GM21381 (cell line): Measurements from ENCODE around the gene NR3C2.
"Not testable (repeated sequence)": the region's sequence is repeated elsewhere in the genome, so short reads cannot be mapped to it uniquely, and the experiment has no call there.

Experiments
- ATAC-seq: cut with Tn5 transposase; IDR thresholded peaks from one replicate; pipeline ENCODE4 v1.9.1; 2021; ENCODE audit warnings: mild to moderate bottlenecking, moderate library complexity; ENCODE audit not compliant: unreplicated experiment

The NR3C2 gene

GRCh38 chr4:148182230-148182911, 259.8 kb downstream of the NR3C2 start:
- no peak for ATAC-seq

DNA sequence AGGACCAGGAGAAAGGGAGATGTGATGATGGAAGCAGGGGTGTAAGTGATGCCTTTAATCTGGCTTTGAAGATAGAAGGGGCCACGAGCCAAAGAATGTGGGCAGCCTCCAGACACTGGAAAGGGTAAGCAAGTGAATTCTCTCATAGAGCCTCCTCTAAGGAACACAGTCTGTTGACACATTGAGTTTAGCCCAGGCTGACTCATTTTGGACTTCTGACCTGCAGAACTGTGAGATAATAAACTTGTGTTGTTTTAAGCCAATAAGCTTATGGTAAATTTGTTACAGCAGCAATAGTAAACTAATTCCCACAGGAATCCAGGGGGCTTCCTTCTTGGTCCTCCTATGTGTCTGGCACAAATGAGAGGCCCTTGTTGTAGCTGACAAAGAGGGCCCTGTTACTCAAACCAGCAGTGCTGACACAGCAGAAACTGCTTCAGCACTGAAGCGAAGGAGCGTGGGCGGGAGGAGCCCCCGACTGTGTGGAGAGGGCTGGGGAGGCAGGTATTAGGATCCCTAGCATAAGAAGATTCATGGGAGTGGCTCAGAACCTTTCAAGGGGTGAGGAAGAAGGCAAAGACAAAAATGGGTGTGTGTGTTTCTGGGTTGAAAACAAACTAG, 268.7 kb downstream of the NR3C2 start:
- ATAC-seq, result no peak

DNA sequence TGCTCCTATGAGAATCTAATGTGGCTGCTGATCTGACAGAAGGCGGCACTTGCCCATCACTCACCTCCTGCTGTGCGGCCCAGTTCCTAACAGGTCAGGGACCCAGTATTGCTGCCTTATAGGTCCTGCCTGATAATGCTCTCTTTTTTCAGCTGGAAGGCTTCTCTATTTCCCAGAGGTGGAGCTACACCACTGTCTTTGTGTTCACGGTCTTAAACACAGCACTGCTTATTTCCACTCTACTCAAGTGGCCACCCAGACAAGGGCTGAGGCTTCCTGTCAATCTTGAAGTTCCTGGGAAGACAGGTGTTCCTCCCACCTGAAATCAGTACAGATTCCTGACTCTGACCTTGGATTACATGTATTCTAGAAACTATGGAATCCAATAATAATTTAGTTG, 270.6 kb downstream of the NR3C2 start:
- no peak for ATAC-seq

DNA sequence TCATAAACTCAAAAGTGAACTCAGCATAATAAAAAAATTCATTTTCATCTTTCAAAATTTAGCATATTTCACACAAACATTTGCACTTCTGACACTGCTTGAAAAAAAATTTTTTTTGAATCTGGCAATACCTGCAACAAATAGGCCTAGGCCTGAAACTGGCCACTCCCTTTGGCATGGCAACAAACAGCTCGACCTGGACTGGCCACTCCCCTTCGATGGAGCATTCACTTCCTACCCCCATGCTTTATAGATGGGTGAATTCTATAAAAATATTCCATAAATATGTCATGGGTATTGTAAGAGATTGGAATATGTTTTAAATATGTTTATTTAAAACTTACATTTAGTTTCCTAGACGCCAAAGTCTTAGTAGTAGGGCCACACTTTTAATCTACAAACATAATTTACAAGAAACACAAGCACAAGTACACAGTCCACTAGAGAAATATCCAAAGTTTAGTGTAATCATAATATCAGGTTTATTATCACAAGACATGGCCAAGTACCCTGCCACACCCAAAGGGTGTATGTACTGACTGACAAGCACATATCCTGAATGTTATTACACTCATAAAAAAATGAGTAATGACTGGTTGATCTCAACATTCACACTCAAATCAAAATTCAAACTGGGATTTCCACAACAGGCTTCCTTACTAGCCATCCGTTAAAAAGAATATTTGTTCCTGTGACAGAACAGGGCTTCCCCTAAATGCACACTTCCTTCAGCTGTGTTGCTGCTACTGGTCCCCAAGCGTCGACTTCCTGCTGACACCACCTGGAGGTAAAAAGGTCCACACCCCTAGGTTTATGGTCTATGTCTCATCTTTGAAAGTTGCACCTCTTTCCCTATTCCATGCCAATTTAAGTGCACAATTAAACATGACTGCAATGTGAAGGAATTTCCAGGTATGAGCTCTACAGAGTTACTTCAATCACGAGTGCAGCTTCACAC, 271.5 kb downstream of the NR3C2 start:
- ATAC-seq, result no peak

DNA sequence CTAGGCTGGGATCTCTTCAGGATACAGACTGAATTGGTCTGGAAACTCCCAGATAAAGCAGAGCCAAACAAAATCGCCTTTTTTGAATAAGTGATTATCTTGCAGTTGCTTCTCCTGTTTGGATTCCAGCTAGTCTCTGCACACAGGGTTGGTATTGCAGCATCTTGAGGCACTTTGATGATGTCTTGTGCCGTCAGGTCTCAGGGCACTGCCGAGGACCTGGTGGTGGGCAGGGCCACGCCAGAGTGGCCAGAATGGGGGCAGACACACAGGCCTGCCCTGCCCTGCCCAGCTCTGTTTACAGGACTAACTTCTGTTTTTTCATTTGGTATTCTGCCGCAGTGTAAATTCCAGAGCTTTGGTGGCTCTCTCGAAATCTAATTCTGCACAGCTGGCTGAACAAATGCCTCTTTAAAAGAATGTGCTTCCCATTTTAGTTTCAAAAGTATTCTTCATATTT, 276.1 kb downstream of the NR3C2 start:
- no peak for ATAC-seq

- ATAC-seq, result no peak
Observed at GRCh38 chr4:148164557-148164956, 277.7 kb downstream of the NR3C2 start.

DNA sequence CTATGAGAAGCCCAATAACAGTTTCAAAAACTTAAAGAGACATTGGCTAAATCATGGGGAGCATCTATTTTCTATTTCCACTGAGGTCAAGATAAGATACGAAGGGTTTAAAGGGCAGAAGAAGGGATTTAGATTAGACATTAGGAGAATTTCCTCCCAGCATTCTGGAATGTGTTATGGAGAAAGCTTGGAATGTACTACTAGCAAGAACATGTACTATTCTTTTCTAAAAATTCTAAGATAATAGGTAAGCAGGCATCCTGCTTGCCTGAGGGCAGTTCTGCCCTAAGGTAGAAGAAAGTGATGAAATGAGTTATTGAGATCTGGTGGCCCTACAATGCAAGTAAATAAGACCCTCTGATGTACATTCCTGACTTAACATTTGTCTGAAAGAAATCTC, 279.2 kb downstream of the NR3C2 start:
- no peak for ATAC-seq

DNA sequence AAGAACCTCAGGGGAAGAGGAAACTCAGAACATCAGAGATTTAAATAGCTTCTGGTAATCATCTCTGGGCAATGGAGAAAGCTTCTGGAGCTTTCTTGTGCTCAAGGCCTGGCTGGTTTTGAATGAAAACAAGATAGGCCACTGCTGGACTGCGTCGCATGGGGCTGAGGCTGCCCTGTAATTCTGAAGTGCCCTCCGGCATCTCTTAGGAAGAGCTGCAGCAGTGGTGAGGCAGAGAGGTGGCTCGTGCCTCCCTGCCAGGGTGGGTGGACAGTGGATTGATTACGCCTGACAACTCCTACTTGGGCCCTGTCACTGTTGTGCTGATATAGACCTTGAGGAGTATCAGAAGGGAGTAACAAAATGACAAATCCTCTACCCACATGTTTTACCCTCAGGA, 279.7 kb downstream of the NR3C2 start:
- no peak for ATAC-seq

GRCh38 chr4:148161601-148162000, 280.6 kb downstream of the NR3C2 start:
- no peak for ATAC-seq

DNA sequence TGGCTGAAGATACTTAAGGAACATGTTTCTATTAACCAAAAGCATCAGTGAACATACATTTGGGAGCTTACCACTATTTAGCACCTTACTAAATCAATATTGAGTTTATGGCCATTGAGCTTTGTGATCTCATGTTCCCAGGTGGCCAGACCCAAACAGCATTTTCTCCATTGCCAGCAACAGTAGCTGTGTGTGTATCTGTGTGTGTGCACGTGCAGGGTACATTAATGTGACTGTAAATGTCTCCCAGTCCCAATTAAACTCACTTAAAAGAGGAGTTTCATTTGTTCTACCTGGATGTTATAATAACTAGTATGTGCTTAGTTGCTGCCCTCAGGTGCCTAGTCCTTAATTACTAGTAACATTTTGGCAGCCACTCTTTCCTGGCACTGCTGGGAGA, 282.4 kb downstream of the NR3C2 start:
- ATAC-seq, result no peak

DNA sequence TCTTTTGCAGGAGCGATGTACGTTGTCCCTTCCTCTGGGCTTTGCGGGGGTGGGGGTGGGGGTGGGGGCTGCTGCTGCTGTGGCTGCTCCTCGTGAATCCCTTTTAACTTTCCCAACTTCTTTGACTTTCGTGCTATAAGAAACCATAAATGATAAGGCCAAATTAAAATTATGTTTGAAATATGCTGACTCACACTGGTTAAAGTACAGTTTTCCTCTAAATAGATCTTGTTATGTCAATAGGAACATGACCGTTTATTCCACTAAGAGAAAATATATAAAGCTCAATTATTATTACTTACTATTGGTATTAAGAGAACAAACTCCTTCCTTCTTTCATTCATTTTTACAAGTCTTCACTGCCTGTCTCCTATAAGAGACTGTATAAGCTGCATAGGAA, 287.4 kb downstream of the NR3C2 start:
- no peak for ATAC-seq

DNA sequence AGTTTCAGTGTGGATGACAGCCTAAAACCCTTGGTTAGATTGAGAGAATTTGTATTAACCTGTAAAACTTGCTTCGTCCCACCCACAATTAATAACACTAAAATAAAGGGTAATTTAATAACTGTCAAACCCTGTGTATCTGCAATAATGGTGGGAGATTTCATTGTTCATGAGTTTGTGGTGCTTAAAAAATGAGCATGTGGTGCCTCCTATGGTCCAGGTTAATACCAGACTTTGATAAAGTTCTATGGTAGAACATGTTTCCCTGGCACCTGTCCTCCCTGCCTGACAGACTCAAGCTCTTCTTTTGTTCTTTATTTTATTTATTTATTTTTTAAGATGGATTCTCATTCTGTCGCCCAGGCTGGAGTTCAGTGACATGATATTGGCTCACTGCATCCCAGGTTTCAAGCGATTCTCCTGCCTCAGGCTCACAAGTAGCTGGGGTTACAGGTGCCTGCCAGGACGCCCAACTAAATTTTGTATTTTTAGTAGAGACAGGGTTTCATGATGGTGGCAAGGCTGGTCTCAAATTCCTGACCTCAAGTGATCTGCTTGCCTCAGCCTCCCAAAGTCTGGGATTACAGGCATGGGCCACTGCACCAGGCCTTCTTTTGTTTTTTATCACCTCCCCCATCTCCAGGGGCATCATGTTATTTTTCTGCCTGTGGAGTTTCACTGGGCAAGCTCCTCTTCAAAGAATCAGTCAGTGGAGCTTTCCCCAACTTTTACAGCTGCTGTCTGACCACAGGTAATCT, 289.2 kb downstream of the NR3C2 start:
- ATAC-seq, result no peak

DNA sequence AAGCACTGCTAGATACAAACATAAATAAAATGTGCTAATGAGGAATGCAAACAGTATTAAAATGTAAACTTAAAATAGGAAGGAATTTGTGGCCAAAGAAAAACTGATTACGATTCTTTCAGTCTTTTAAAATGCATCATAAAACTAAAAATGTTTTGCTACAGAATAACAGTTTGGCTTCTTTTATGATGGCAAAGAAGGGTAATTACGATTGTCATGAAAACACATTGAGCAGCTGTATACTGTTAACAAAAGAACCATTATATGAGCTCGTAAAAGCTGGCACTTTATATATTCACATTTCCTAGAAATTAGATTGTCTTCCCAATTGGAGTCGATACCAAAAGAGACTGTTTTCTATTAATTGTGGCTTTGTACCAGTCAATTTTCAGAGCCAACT, 290.4 kb downstream of the NR3C2 start:
- no peak for ATAC-seq

GRCh38 chr4:148145475-148145874, 296.7 kb downstream of the NR3C2 start:
- ATAC-seq, result no peak

DNA sequence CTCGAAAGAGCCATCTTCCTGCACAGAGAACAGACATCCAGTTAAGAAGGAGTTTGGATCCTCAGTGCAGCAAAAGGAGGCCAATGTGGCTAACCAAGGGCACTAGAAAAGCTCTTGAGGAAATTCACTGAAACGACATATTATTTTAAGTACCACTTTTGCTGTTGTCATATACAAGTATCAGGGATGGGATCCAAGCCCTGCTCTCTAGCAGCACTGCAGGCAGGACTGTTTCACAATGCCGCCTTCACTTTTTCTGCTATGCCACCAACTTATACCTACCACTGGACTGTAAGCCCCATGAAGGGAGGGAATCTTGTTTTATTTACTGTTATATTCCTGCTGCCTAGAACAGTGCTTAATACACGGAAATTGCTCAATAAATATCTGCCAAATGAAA, 299.0 kb downstream of the NR3C2 start:
- ATAC-seq, result no peak

GRCh38 chr4:148141501-148141900, 300.7 kb downstream of the NR3C2 start:
- ATAC-seq, result no peak

- no peak for ATAC-seq
Observed at GRCh38 chr4:148126825-148127224, 315.4 kb downstream of the NR3C2 start.

DNA sequence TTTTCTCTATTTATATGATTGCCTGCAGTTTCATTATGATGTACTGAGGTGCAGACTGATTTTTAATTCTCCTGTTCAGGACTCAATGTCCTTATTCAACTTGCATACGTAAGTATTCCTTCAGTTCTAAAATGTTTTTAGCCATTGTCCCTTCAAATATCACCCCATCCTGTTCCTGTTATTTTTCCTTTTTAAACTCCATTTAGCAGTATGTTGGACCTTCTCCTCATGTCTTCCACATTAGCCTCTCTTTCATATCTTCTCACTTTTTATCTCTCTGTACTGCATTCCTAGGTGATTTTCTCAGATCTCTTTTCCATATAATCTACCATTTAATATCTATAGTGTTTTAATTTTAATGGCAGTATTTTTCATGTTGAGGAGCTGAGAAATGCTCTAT, 317.7 kb downstream of the NR3C2 start:
- ATAC-seq, result no peak

DNA sequence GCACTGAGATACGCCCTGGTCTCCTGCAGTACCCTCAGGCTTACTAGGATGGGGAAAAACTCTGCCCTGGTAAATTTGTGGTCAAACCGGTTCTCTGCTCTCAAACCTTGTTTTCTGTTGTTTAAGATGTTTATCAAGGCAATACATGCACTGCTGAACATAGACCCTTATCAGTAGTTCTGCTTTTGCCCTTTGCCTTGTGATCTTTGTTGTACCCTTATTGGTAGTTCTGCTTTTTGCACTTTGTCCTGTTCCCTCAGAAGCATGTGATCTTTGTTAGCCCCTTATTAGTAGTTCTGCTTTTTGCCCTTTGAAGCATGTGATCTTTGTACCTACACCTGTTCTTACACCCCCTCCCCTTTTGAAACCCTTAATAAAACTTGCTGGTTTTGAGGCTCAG, 319.1 kb downstream of the NR3C2 start:
- not testable (repeated sequence) for ATAC-seq

GRCh38 chr4:148120216-148120615, 322.0 kb downstream of the NR3C2 start:
- no peak for ATAC-seq

DNA sequence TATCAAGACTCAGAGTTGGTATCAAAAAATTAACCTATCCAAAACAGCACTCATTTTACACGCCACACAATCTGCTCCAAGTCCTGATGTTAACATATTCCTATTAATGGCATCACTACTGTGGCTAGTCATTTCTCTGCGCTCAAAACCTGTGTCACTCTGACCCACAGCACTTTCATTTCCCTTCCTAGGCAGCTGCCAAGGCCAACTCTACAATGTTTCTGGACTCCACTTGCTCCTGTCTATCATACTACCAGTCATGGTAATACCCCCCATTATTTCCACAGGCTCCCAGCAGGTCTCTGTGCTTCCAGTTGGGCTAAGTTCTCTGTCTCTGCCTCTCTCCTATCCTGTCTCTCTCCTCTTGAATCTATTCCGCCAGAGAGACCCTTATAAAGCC, 323.6 kb downstream of the NR3C2 start:
- ATAC-seq, result no peak
